GM12875 (cell line): ENCODE measurements around the gene MKX.

Experiments used
- H3K4me3 ChIP-seq: one replicate; pipeline ENCODE4 v1.5.1; 2011; ENCODE audit warnings: low read depth, low read length, control low read depth
- CTCF ChIP-seq: IDR thresholded peaks from 2 replicates; pipeline ENCODE4 v1.5.1; 2011; ENCODE audit warnings: low read depth, mild to moderate bottlenecking, control low read depth, inconsistent platforms, low read length, moderate library complexity, borderline replicate concordance; ENCODE audit not compliant: insufficient read depth

Gene MKX

DNA sequence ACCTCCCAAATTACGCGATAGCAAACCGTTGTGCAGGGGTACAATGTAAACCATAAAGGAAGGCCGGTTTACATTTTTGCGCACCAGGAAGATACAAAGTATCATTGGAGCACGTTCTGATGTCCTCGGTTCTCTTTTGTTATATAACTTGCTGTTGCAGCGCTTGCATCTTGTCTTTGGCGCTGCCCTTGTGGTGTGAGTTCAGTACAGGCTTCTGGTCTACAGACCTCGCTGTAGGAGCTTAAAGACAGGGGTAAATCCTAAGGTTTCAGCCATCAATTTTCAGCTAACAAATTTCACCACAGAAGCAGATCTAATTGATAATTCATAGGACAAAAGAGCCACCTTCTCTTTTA lies 1.5 kb upstream of the MKX start:
- TF ChIP-seq CTCF = no peak
- H3K4me3 ChIP-seq = no peak overlapping the region

DNA sequence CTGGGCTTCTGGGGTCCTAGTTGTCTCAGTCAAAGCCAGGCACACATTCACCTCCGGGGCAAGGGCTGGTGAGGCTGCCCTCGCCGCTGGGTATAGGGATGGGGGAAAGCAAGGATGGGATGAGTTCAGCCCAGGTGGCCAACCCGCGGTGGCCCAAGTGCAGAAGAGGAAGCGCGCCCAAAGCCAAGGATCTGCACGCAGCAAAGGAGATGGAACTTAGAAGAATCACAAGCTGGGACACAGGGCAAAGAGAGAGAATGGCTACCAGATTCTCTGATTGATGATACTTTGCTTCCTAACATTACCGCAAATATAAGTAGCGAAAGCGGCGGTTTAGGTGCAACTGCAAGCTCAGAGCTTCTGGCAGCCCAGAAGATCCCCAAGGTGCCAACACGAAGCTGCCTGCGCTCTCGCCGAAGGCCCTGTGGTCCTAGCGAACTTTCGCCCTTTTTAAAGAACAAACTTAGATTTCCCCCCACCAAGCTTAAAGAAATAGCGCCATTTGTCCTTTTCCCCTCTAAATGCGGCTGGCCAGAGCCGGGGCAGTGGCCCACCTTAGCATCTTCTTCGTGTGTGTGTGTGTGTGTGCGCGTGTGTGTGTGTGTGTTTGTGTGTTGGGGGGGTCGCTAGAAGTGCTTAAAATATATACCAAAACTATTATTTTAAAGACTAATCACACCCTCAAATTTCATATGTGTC lies 927 bp upstream of the MKX start:
- H3K4me3 ChIP-seq = no peak overlapping the region
- no peak for TF ChIP-seq CTCF

DNA sequence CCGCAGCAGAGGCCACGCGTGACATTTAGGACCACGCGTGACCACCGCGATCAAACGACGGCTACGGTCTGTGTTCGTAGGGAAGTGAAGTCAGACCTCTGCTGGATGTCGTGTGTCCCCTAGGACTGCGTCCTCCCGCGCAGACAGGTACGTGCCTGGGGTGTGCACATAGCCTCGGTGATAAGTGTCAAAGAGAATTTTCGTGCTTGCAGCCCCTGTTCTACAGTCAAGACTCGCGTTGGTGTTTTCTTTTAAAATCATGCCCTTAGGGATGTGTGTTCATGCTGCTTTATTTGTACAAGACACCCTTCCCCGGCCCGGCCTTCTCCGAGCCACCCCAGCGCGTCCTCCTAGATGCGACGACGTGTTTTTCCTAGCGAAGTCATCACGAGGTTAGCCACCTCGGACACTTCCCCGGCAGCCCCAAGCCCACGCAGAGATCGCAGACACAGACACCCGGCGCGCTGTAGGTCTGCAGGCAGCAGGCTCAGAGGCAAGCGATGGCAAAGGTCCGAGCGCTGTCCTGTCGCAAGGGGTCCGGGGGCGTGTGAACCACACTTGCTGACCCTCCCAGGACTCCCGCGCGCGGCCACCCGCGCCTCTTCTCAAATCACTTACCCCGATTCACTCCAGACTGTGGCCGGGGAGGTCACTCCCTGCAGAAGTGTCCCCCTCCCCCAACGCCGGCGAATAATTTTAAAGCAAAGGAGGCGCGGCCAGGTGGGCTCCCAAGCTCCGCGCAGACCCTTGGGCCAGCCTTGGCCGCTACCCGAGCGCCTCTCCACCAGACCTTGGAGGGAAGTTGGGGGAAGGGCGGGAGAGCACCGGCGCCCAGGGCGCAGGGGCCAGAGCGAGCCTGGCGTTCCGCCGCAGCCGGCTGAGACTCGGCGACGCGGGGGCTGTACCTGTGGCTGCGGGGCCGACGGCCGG lies 552 bp downstream of the MKX start:
- H3K4me3 ChIP-seq = no peak overlapping the region
- TF ChIP-seq CTCF = no peak

DNA sequence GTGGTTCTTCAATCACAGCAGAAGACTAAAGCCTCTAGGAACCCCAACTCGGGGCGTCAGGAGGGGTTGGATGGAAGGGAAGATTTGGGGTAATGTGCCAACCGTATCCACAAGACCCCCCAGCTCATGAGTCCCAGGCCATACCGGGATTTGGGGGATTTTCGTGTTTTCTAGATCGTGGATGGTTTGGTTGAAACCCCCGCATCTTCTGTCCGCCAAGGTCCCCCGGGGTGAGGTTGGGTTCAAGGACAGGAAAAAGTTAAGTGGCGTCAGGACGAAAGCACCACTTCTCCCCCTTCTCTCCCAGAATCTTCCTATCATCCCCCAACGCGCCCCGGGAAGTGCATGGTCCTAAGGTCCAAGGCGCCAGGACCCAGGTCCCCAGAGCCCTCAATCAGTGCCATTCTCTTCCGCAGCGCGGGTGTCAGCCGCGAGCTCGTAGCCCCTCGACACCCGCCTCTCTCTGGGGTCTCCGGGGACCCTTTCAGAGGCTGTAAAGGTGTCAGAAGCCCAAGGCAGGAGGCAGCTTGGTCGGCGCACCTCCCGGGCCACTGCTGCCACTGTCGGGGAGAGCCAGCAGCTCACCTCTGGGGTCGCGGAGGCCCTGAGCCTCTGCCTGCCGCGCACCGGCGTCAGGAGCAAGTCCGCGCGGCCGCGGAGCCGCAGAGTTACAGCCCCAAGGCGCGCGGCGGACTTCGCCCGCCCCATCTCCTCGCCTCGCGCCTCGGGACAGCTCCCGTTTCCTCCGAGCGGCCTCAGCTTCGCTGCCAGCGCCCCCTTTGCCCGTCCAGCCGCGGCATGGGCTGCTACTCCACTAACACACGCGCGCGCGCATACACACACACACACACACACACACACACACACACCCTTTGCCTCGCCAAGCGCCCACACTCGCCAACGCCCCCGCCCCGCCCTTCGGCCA lies 1.5 kb downstream of the MKX start:
- no peak for TF ChIP-seq CTCF
- no peak overlapping the region for H3K4me3 ChIP-seq

DNA sequence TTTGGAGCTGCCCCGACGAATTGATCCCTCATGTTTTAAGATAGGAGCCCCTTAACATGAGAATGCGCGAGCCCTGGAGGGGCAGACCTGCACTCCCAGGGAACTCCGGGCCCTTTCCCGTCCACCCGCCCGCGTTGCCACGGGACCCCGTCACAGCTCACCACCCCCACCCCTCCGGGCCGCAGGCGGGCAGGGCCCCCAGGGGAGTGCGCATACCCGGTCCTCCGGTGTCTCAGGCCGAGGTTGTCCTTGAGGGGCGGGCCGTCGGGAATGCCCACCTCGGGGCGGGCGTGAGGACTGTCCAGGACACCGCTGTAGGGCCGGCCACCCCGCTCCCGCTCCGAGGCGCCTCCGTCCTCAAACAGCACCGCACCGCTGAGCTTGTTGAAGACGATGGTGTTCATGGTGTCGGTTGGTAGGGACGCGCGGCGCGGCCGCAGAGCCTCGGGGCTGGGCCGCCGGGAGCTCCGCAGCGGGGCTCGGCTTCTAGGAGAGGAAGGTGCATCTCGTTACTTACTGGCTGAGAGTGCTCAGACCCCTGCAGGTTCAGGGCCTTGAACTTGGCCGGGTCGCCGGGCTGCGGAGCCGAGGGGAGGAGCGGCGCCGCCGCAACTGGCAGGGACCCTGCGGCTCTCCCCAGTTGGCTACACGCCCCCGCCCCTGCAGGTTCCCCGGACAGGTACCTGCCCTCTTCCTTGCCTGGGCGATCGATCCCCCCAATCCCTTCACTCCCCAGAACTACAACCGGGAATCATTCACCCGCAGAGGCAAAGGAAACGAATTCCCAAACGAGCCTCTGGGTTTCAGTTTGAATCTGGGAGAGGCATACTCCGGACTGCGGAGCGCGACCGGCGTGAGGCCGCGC lies 2.4 kb downstream of the MKX start:
- no peak overlapping the region for H3K4me3 ChIP-seq
- no peak for TF ChIP-seq CTCF

GRCh38 chr10:27742195-27743011 lies 3.2 kb downstream of the MKX start:
- peak; percentile 76 for TF ChIP-seq CTCF
- H3K4me3 ChIP-seq = no peak overlapping the region
